Colonic mucosa (tissue), 4 donors: Measurements from ENCODE around the gene BST1. TPM values are rescaled to one million over a fixed set of nuclear protein-coding genes. Genes with fewer than 3 reads are reported as not detected.

Source experiments
- DNase-seq: peaks from one replicate; pipeline ENCODE4 v3.0.0-alpha.2; 2020
- H3K27ac ChIP-seq: fragments of 200-600 bp; one replicate; pipeline ENCODE4 v1.8.0; 2021
- H3K27me3 ChIP-seq: fragments of 200-600 bp; one replicate; pipeline ENCODE4 v1.8.0; 2021
- H3K36me3 ChIP-seq: fragments of 200-600 bp; one replicate; pipeline ENCODE4 v1.8.0; 2021
- H3K4me1 ChIP-seq: fragments of 200-600 bp; one replicate; pipeline ENCODE4 v1.8.0; 2021; ENCODE audit warnings: mild to moderate bottlenecking
- H3K4me3 ChIP-seq: fragments of 200-600 bp; one replicate; pipeline ENCODE4 v1.8.0; 2021
- H3K9ac ChIP-seq, 2 donors: one replicate each; pipeline ENCODE4 v1.7.0; 2013; ENCODE audit warnings: control low read depth in 2 of 2, low read depth in 2 of 2, low read length in 2 of 2
- H3K9me3 ChIP-seq: fragments of 200-600 bp; one replicate; pipeline ENCODE4 v1.8.0; 2021
- intact Hi-C: fragments of 100-400 bp; cut with DNase I; formaldehyde crosslinking; loops from one replicate; pipeline ENCODE4 v1.14.1; 2022
- total RNA-seq, 2 donors: library from RNA; stranded (reverse); fragmentation: NEBNext Ultra II Directional in 1 of 2; extraction: Animal tissue kit (Norgen Biotek cat#: 25700) in 1 of 2; gene quantifications; one replicate each; pipeline ENCODE4 v1.2.1, GENCODE V29; 2021
- TF ChIP-seq, protein P1 (sequence below): fragments of 200-600 bp; IDR thresholded peaks from one replicate; pipeline ENCODE4 v1.8.0; 2022; ENCODE audit warnings: antibody characterized with exemption, mild to moderate bottlenecking
- donor health status: healthy.
- donor health status: DM: no; HTN: no; CAD: no.
- donor health status: DM: no; HTN: no; CAD: no.

Gene BST1
- total RNA-seq, 2 donors from 2014 or later = 9.2 to 12.4 TPM

DNA sequence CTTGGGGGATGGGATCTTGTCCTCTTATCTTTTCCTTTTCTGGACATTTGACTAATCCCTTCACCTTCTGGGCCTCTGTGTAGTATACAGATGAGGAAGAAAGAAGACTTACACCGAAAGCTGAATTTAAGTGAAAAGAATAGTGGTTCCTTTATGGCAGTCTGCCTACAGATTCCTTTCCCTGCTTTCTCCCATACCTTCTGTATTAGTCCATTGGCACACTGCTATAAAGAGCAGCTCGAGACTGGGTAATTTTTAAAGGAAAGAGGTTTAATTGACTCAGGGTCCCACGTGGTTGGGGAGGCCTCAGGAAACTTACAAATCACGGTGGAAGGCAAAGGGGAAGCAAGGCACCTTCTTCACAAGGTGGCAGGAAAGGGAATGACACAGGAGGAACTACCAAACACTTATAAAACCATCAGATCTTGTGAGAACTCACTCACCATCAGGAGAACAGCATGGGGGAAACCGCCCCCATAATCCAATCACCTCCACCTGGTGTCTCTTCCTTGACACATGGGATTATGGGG, 41.2 kb downstream of the BST1 start:
- TF ChIP-seq, protein P1, sequence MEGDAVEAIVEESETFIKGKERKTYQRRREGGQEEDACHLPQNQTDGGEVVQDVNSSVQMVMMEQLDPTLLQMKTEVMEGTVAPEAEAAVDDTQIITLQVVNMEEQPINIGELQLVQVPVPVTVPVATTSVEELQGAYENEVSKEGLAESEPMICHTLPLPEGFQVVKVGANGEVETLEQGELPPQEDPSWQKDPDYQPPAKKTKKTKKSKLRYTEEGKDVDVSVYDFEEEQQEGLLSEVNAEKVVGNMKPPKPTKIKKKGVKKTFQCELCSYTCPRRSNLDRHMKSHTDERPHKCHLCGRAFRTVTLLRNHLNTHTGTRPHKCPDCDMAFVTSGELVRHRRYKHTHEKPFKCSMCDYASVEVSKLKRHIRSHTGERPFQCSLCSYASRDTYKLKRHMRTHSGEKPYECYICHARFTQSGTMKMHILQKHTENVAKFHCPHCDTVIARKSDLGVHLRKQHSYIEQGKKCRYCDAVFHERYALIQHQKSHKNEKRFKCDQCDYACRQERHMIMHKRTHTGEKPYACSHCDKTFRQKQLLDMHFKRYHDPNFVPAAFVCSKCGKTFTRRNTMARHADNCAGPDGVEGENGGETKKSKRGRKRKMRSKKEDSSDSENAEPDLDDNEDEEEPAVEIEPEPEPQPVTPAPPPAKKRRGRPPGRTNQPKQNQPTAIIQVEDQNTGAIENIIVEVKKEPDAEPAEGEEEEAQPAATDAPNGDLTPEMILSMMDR = no peak
- Histone ChIP-seq H3K4me1 (no peaks in the 10 kb centered on the region), H3K4me3 (no peak overlapping the region)

DNA sequence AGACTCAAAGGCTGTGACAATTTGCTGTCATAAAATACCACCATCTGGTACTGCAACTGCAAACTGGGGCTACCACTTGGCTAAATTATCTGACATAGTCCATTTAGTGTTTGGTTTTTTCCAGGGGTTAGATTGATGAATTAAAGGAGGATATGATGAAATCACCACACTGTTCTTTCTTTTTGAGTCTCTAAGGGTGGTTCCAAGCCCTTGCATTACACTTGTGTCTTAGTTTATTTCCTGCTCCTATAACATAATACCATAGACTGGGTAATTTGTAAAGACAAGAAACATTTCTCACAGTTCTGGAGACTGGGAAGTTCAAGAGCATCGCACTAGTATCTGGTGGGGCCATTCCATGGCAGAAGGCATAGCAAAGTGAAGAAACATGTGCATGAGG, 43.2 kb downstream of the BST1 start:
- Histone ChIP-seq H3K36me3 (no peaks in the 10 kb centered on the region), H3K9ac (no peak overlapping the region), H3K4me1 (no peaks in the 10 kb centered on the region), H3K27me3 (no peaks in the 10 kb centered on the region), H3K9me3 (no peaks in the 10 kb centered on the region), H3K27ac (no peak overlapping the region), H3K4me3 (no peak overlapping the region)
- DNase-seq = no peak
- TF ChIP-seq, protein P1 = no peak
- intact Hi-C loops = no loop called here

More for the DNA sequence above, 41.2 kb downstream of the BST1 start:
- intact Hi-C loops = no loop called here
- Histone ChIP-seq H3K27ac (no peak overlapping the region), H3K27me3 (no peaks in the 10 kb centered on the region), H3K9me3 (no peaks in the 10 kb centered on the region), H3K9ac (no peak overlapping the region), H3K36me3 (no peaks in the 10 kb centered on the region)
- DNase-seq = no peak

DNA sequence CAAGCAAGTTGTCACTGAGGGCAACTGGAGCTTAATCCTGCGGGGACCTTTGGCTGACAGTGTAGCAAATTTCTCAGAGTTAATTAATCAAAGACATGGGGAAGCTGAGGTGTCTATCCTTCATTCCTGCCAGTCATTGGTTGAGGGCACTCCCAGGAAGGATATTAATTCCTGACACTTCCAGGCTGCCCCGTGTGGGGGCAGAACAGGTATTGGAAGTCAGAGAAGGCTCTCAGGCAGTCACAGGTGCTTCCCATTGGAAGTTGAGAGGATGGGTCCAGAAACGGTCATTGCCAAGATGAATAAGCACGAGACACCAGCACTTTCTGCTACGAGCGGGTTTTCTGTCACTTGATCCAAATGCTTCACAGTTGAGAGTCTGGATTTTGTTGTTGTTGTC, 46.1 kb downstream of the BST1 start:
- Histone ChIP-seq H3K9me3 (no peaks in the 10 kb centered on the region), H3K27me3 (no peaks in the 10 kb centered on the region), H3K27ac (no peak overlapping the region), H3K9ac (no peak overlapping the region), H3K36me3 (no peaks in the 10 kb centered on the region), H3K4me1 (no peaks in the 10 kb centered on the region), H3K4me3 (no peak overlapping the region)
- TF ChIP-seq, protein P1 = no peak
- intact Hi-C loops = no loop called here
- DNase-seq = no peak

- Histone ChIP-seq H3K36me3 (no peaks in the 10 kb centered on the region), H3K27ac (no peak overlapping the region), H3K9me3 (no peaks in the 10 kb centered on the region), H3K9ac (no peak overlapping the region), H3K4me3 (no peak overlapping the region), H3K27me3 (no peaks in the 10 kb centered on the region), H3K4me1 (no peaks in the 10 kb centered on the region)
- intact Hi-C loops = no loop called here
- DNase-seq = no peak
- TF ChIP-seq, protein P1 = no peak
These were observed 48.3 kb downstream of the BST1 start for GRCh38 chr4:15751153-15751552.

DNA sequence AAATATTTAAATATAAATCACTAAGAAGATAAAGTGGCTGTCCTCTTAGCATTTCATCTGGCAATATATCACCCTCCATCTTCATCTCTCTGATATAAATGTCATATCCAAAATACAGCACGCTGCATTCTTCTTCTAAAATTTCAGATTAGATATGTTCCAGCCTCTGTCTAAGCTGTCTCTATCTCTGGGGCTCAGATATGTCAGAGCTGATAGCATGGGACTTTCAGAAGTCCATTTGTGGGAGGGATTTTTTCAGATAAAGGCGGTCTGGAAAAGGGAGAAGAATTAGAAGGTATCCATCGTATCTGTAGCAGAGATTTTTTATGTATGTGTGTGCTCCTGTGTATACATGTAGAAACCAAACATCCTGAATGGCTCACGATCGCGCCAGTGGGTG, 50.2 kb downstream of the BST1 start:
- H3K36me3 ChIP-seq = no peaks in the 10 kb centered on the region
- H3K4me1 ChIP-seq = no peaks in the 10 kb centered on the region
- H3K27ac ChIP-seq = no peak overlapping the region
- intact Hi-C loops = no loop called here
- no peak overlapping the region for H3K9ac ChIP-seq
- TF ChIP-seq, protein P1 = no peak
- no peak for DNase-seq
- no peak overlapping the region for H3K4me3 ChIP-seq
- H3K27me3 ChIP-seq = no peaks in the 10 kb centered on the region
- no peaks in the 10 kb centered on the region for H3K9me3 ChIP-seq
